ENCODE results near the gene PPFIBP1. TPM values are rescaled to one million over a fixed set of nuclear protein-coding genes. Genes with fewer than 3 reads are reported as not detected.

Gene PPFIBP1
- total and polyA plus RNA-seq, 2 of the 8 experiments (the other 6 are each of a cell fraction or from before 2014, with no cell fraction given) = 7.7 to 31.3 TPM

DNA sequence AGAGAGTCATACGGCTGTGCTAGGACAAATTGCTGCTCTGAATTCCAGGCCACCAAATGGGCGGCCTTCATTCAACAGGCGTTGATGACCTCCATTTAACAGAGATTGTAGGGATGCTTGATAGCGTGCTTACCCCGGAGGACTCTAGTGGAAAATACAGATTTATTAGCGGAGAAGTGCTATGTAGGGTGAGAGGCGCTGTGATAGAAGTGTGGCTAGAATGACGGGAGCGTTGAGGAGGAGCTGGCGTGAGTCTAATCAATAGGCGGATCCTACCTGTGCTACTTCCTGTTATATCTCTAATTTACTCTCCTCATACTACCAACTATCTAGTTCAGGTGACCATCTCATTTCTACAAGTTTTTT is 187.3 kb downstream of the PPFIBP1 start:
- H2BK120ac ChIP-seq (replicated peaks; ENCODE audit: low read depth, low read length) = no peak overlapping the region
- H3K23ac ChIP-seq (ENCODE audit: insufficient read length) = no peak overlapping the region
- H3K14ac ChIP-seq (ENCODE audit: insufficient read length) = no peak overlapping the region
- H4K5ac ChIP-seq (ENCODE audit: insufficient read length, low read depth, low read length) = peak overlapping the region; percentile 71
- peaks cover 2 to 9% (median 3%) of the 10 kb centered on the region in 4 experiments; a peak in 6 of 8 replicates for H3K36me3 ChIP-seq (ENCODE audit: control insufficient read depth in 2 of 4, insufficient read depth in 4 of 4, low read length in 3 of 4)
- H3K79me1 ChIP-seq (ENCODE audit: low read depth, low read length) = peaks cover 5% of the 10 kb centered on the region; the same call in 1 of the 2 replicates
- peak overlapping the region; percentile 80 for H3K56ac ChIP-seq (replicated peaks; ENCODE audit: insufficient read length, low read depth, low read length)
- peak overlapping the region; percentile 94; the same call in 1 of the 2 replicates for H4K8ac ChIP-seq (ENCODE audit: extremely low read depth, insufficient read depth, low read length)
- H3K4me1 ChIP-seq (replicated peaks in 1 of 4; ENCODE audit: control insufficient read depth in 3 of 4, insufficient read depth in 4 of 4, low read length in 3 of 4) = peaks cover 0 to 3% (median 1%) of the 10 kb centered on the region in 4 experiments; a peak in 3 of 7 replicates
- H3K79me2 ChIP-seq (ENCODE audit: control insufficient read depth in 1 of 2, insufficient read depth in 2 of 2, low read length in 2 of 2) = peaks cover 10 to 40% of the 10 kb centered on the region in 2 experiments; a peak in 3 of 4 replicates
- ChIA-PET POLR2A (ENCODE audit: partially characterized antibody) (interaction anchor here (0.6 to 1.2 kb wide), 4 partner anchors 12 to 187 kb away, joined by 3 to 4 read pairs (median 3); partner anchors contain the start of genes KLHL42, MANSC4 and PPFIBP1), CTCF (ENCODE audit: partially characterized antibody) (no interaction called here)
- no peak overlapping the region for H2AK5ac ChIP-seq (ENCODE audit: low read depth, low read length)
- peak overlapping the region; percentile 30; the same call in 1 of the 2 replicates for H2BK12ac ChIP-seq (ENCODE audit: low read depth, low read length)
- H4K20me1 ChIP-seq (replicated peaks in 1 of 2; ENCODE audit: control insufficient read depth in 1 of 2, insufficient read depth in 2 of 2, low read length in 2 of 2) = peaks cover 0 to 5% of the 10 kb centered on the region in 2 experiments
- FAIRE-seq = no peak
- H3K18ac ChIP-seq (ENCODE audit: extremely low read depth, low read length) = no peak overlapping the region
- TF ChIP-seq POLR2A (IDR thresholded peaks at IDR 0.05; ENCODE audit: control extremely low read depth in 1 of 2, low read depth in 2 of 2, low read length in 2 of 2) = peak in 1 of 2 experiments; percentile 26; a peak in 1 of 3 replicates
- no peak for TF ChIP-seq CTBP2 (IDR thresholded peaks at IDR 0.05; ENCODE audit: borderline replicate concordance, insufficient read depth, insufficient read length, low read length)
- peaks cover 13% of the 10 kb centered on the region; the same call in 1 of the 2 replicates for H3K23me2 ChIP-seq (ENCODE audit: low read depth, low read length)
- H2BK5ac ChIP-seq (ENCODE audit: low read depth, low read length) = peak overlapping the region; percentile 87
- WGBS, 2 experiments (ENCODE audit: extremely low coverage in 1 of 2, insufficient coverage in 1 of 2, insufficient read length in 1 of 2, insufficient replicate concordance in 2 of 2, low coverage in 1 of 2, low lambda C conversion rate in 2 of 2, missing lambda C conversion rate in 1 of 2) = 6% methylated on average over 11 of the region's 11 CpGs; no CpG with 5 or more reads in 1 of the 2 experiments
- no peak overlapping the region for H2BK15ac ChIP-seq (ENCODE audit: low read length)
- peak overlapping the region; percentile 81; the same call in 1 of the 2 replicates for H3K27ac ChIP-seq (ENCODE audit: low read depth, low read length)
- H3K4ac ChIP-seq (replicated peaks; ENCODE audit: insufficient read length, low read depth, low read length) = peak overlapping the region; percentile 50
- 0 out of 2 replicates have a peak overlapping the region, but pooled peaks have one; percentile 88 for H2AFZ ChIP-seq (ENCODE audit: low read length)
- peak overlapping the region; percentile 80 to 82 for H3K4me2 ChIP-seq (ENCODE audit: insufficient read depth in 1 of 2, low read depth in 2 of 2, low read length in 2 of 2)
- H2BK20ac ChIP-seq (ENCODE audit: low read length) = no peak overlapping the region
- peak overlapping the region; percentile 82 to 97 (median 91) for H3K4me3 ChIP-seq (ENCODE audit: extremely low read depth in 1 of 4, insufficient read depth in 2 of 4, low read depth in 3 of 4, low read length in 4 of 4)
- H3K9ac ChIP-seq (replicated peaks in 1 of 4; ENCODE audit: extremely low read depth in 1 of 4, low read depth in 3 of 4, low read length in 3 of 4) = peak overlapping the region; percentile 86 to 97 (median 90)
- no peak for DNase-seq (ENCODE audit: low read depth in 1 of 2, low spot score in 2 of 2)
- H3K9me3 ChIP-seq (ENCODE audit: insufficient read depth in 2 of 2, low read depth in 1 of 2, low read length in 1 of 2) = no peaks in the 10 kb centered on the region
- no peaks in the 10 kb centered on the region for H3K27me3 ChIP-seq (replicated peaks in 1 of 4; ENCODE audit: control insufficient read depth in 3 of 4, extremely low read depth in 1 of 4, insufficient read depth in 3 of 4, low read length in 3 of 4)
- no peak overlapping the region for H4K91ac ChIP-seq (replicated peaks; ENCODE audit: insufficient read length, low read length)

Data from H1 (cell line).